GM19397 (cell line): ENCODE results near the gene ELFN1.
"Not testable (repeated sequence)": the region's sequence is repeated elsewhere in the genome, so short reads cannot be mapped to it uniquely, and the experiment has no call there.

Experiments
- ATAC-seq: cut with Tn5 transposase; IDR thresholded peaks from one replicate; pipeline ENCODE4 v1.9.1; 2021; ENCODE audit warnings: mild to moderate bottlenecking, moderate library complexity; ENCODE audit not compliant: unreplicated experiment

The ELFN1 gene

DNA sequence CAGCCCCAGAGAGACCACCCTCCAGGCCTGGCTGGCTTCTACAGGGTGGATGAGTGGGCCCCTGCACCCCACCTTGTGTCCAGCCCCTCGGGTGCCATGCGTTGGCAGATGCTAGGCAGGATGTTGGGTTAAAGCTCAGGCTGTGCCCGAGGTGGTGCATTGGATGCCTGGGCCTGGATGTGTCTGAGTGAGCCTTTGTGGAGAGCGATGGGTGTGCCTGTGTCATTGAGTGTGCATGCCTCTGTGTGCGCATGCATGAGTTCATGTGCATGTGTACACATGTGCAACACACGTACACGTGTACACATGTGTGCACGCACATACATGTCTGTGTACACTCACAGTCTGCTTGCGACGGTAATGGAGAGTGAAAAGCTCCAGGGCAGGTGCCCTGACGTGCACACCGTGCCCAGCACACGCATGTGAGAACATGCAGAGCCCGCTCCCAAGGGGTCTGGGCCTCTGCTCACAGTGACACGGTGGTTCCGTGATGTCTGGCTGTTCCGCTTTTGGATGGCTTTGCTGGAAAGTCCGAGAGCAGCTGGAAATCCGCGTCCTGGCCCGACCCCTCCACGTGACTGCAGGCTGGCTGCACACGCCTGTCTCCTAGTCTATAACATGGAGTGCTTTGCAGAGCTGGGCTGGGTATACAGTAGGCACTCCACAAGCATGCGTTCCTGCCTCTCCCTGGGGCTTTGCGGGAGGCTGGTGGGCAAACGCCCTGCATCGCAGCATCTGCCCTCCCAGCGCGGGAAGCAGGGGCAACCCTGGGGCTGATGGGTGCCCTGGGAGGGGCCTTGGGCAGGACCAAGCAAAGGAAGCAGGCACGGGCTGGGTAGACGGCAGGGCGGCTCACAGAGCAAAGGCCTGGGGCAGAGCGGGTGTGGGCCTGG lies 36.9 kb downstream of the ELFN1 start:
- ATAC-seq = no peak

DNA sequence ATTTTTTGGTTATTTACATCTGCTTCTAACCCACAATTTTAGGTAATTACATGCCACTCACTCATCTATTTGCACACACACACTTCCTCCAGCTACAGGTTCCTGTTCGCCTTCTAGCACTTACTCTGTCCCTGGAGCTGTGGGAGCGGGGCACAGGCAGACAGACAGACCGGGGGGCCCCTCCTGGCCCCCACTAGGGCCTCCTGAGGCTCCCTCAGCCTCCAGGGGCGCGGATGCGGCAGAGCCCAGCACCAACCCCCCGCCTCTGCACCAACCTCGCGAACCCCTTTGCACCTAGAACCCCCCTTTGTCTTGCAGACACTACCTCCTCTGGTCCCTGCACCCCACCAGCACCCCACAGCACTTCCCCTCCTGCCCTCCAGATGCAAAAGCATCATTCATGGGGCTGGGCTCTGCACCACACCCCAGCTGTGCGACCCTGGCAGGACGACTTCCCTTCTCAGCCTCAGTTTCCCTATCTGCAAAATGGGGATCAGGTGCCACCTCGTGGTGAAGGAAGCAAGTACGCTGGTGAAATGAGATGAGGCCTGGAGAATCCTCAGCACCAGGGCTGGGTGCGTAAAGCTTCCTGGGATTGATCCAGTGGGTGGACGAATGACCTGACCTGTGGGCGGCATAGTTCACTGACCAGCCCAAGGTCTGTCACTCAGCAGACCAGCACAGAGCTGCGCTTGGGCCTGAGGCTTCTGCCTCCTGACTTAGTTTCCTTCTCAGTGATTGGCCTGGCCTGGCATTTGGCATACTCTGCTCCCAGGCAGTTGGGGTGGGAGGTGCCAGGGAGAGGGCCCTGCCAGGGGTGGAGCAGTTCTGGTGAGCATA lies 37.9 kb downstream of the ELFN1 start:
- ATAC-seq = no peak

DNA sequence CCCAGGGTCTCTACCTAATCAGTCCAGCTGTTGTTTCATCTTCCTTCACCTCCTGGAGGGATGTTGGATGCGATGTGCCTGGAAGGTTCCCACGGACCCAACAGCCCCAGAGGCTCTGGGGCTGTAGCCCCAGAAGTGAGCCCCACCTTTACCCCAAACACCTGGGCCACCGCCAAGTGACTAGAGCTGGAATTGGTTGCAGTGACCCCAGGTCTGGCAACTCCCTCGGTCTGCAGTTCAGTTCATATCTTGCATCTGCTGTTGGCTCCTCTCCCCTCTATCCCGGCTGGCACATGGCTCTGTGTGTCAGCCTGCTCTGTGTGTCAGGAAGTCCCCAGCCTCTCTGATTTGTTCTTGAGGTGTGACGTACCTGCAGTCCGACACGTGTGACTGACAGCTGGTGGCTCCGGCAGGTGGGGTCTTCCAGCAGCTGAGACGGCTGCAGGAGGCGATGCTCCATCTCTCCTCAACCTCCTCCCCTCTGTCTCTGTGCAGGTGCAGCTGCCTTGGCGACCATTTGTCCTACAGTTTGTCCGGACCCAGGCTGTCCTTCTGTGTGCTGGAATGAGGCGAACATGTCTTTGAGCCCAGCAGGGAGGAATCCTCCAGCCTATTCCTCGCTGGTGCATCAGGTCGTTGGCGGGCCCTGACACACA lies 38.6 kb downstream of the ELFN1 start:
- ATAC-seq = no peak

DNA sequence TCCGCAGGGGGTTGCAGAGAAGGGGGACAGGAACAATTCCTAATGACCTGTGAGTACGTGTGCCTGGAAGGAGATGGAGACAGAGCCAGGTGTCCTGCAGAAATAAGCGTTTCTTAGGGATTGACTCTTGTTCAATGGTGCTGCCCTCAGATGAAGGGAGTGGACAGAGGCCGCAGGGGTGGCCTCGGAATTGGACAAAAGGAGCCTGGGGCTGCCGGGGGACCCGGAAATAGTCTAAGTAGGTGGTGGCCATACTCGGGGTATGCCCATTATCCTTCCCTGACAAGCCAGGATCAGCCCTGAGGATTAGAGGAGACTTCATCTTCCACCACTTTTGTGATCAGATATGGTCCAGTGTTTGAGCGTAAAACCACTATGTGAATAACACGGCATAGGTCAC lies 39.2 kb downstream of the ELFN1 start:
- ATAC-seq = no peak

DNA sequence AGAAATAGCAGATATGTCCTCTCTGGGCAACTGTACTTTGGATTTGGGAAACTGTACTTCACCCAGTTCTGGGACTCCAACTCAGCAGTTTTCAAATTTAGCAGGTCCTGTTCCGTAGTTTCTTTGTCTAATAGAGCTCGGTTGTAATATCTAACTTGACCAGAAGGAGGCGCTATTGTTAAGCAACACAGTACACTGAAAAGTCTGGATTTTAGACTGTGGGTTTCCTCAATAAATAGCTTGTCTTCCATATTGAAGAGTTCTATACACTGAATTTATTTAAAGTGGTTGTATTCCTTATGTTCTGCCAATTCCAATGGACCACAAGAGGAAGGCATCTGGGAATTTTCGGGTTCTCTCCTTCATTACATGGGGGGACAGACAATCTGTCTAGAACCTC lies 39.8 kb downstream of the ELFN1 start:
- no peak for ATAC-seq

DNA sequence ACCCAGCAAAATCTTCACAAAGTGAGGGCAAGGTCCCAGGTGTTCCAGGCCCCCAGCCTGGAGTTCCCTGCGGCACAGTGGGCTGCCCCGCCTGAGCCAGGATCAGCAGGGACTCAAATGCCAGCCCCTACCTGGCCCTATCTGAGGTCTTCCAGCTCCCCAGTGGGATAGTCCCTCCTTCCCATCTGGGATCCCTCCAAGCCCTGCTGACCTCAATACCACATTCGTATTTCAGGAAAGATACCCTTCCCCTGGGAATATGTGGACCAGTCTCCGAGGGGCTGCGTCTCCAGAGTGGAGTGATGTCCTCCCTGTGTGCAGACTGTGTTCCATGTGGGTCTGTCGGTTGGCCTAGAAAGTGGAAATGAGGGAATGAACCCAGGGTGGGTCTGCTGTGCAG lies 40.9 kb downstream of the ELFN1 start:
- no peak for ATAC-seq

DNA sequence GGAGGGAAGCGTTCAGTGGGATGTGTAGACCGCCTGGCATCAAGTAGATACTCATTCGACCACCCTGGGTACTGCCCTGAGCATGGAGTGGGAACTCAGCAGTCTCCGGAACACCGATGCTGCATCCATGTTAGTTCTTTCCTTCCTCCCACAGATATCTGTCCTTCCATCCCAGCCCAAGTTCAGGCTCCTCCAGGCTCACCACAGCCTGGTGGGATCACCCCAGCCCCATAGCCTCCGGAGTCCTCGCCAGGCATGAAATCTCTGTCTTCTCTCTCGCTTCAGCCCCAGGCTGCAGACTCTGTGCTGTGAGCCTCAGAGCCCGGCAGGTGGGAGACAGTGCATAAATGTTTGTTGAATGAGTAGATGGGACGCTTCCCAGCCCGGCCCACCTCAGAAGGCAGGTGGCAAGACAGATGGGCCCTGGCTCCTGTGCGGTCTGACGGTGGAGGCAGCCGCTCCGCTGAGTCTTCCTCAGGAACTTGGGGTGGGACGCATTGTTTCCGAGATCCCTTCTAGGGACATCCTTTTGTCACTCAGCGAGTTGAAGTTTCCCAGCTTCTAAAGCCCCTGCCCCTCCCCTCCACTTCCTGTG lies 42.9 kb downstream of the ELFN1 start:
- no peak for ATAC-seq

DNA sequence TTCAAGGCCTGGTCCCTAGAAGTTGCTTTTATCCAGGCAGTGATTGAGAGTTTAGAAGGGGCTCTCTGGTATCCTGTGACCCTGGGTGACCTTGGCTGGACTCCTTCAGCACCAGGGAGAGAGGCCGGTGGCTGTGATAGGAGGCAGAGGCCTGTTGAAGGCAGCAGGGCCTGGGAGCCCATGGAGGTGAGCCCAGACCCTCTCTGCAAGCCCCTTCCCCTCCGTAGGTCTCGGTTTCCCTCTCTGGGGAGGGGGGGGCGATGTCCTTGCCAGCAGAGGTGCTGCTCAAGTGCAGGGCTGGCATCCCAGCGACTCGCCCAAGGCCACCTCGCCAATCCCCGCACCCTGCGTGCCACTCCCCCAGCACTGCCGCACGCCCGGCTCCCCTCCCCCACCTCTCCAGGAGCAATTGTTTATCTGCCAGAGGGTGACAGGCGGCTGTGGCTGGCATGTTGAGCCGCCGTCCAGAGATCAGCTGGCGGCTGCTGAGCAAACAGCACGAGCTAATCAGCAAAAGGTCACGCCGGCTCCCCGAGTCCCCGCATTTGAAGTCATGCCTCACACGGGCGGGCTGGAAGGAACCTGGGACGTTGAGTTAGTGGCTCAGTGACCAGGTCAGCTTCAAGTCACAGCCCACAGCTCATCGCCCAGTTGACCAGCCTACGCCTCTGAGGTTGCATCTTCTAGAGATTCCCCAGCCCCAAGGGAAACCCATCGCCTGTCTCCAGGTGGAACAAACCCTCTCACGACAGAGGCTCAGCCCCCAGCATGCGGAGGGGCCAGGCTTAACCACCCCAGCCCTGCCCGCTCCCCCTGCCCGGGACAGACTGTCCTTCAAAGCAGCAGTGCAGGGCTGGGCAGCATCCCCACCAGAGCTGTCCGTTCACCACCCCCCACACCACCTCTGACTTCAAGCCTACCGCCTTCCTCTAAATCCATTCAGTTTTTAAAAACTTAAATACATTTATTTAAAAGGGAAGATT lies 43.7 kb downstream of the ELFN1 start:
- no peak for ATAC-seq

DNA sequence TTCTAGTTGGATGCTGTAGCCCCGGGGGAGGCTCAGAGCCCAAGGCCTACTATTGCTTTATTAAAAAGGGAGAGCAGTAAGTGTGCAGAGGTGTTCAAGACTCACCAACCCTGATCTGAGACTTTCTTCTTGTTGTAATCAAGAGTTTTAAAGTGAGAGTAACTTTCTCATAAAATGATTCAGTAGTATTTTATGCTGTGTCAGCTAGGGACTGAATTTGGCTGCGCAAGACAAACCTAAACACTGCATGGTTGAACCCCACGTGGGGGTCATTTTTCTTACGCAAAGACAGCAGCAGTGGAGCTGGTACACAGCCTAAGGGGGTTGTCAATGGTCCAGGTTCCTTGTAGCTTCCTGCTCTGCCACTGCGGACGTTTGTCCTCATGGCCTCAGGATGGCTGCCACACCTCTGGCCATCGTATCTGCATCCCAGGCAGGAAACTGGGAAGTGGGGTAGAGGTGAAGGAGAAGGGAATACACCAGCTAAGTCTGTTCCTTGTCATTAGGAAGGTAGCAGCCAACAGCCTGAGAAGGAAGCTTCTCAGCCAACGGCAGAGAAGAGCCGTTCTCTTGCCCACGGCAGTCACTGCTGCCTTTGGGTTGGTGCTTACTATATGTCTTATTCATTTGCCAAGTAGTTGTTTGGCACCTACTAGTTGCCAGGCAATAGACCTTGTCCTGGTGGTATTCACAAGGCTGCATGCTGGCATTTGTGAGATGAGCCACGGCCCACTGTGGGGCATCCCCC lies 44.7 kb downstream of the ELFN1 start:
- ATAC-seq = no peak

DNA sequence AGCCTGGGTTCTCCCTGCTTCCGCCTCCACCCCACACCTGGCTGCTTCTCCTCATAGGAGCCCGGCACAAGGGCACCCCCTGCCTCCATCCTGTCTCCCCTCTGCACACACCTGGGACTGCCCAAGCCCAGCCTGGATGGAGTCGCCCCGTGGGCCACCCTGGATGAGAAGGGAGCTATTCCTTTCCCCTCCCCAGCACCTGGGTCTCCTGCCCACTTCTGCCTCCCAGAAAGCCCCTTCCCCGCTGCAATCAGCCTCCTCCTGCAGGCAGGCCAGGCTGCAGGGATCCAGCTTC lies 45.2 kb downstream of the ELFN1 start:
- no peak for ATAC-seq

DNA sequence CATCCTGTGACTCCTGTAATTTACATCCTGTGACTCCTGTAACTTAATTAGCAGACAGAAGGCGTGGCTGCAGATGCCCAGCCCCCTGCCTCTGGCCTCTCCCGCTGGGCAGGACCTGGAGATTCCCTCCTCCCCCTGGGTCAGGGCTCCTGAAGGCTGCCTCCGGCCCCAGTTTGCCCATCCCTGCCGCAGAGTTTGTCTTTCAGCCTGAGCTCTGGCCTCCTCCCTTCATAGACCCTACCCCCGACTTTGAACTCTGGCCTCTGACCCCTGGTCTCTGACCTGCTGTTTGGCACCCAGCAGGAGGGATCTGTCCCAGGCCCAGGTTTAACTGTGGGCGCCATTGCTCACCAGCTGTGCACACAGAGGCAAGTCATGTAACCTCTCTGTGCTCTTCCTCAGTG lies 45.6 kb downstream of the ELFN1 start:
- no peak for ATAC-seq

DNA sequence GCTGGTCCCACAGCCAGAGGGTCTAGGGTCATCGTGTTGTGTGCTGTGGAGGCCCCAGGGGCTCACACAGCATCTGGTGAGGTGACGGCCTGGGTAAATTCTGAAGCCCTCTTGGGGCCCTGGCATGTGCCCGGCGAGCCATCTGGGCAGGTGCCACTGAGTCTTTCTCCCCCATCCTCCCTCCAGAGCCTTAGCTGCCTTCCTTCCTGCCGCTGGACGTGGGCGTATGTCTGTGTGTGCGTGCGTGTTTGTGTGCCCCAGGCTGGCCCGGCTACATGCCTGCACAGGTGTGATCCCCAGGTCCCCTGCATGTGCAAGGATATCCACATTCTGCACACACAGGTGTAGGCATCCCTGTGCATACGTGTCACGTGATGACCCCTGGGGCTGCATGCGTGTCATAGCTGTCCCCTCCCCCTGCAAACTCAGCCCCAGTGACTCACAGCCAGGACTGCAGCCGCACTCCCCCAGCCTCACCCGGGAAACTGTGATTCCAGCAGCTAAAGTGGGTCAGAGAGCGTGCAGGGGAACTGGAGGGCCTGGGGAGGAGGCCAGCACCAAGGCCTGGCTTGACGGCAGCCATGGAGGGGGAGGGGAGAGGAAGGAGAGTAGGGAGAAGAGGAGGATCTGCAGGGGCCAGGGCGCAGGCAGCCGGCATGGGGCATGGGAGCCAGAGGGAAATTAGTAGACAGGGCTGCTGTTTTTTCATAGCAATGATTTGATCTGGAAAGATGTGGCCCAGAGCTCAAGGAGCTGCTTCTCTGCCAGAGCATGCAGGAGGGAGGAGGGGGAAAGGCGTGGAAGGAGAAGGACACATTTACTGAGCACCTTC lies 46.4 kb downstream of the ELFN1 start:
- no peak for ATAC-seq

DNA sequence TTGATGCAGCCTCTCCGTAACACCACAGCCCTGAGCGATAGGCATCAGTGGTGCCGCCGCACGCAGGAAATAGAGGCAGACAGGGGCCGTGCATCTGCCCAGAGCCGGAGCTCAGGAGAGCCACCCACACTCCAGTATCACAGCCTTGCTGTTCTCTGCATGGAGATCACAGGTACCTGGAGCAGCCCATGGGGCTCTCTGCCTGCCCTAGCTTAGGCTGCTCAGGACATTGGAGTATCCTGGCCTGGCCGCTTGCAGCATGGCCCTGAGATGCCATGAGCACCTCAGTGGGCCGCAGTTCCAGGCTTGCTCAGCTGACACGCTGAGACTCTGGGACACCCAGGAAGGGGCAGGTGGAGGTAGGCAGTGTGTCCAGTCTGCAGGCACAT lies 47.0 kb downstream of the ELFN1 start:
- ATAC-seq = no peak

DNA sequence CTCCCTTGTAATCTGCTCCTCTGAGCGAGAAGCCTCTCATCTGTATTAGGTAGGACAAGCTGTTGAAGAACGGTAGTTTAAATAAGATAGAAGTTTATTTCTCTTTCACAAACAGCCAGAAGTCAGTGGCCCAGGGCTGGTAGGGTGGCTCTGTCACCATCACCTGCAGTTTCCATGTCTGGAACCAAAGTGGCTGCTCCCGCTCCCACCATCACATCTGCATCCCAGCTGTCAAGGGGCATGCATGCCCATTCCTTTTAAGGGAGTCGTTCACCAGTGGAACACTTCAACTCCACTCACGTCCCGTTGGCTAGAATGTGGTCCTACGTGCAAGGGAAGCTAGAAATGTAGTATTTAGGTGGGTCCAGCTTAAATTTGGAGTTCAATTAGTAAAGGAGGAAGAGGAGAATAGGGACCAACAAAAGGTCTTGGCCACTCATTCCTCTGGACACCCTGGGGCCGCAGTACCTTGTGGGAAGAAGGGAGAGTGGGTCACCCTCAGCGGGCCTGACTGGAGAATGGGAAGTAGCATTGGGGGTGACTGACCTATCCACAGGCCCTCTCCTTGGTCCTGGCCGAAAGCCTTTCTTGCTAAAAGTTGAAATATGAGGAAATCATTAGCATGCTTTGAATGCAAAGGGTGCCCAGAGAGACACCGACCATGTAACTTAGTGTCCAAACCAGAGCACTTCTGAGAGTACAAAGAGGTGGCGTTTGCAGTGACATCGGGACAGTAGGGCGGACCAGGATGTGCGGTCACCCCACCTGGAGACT lies 48.0 kb downstream of the ELFN1 start:
- ATAC-seq = no peak

DNA sequence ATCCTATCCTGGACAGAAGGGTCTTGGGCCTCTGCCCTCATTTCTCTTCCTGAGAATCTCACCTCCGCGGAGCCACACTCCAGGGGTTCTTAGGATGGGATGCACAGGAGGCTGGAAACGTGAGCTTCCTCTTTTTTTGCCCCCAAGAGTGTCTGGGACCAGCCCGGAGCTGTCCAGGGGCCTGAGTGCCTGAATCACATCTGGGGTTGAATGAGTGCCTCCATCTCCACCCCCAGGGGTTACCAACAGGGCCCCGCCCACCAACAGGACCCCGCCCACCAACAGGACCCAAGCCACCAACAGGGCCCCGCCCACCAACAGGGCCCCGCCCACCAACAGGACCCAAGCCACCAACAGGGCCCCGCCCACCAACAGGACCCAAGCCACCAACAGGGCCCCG lies 48.8 kb downstream of the ELFN1 start:
- not testable (repeated sequence) for ATAC-seq

DNA sequence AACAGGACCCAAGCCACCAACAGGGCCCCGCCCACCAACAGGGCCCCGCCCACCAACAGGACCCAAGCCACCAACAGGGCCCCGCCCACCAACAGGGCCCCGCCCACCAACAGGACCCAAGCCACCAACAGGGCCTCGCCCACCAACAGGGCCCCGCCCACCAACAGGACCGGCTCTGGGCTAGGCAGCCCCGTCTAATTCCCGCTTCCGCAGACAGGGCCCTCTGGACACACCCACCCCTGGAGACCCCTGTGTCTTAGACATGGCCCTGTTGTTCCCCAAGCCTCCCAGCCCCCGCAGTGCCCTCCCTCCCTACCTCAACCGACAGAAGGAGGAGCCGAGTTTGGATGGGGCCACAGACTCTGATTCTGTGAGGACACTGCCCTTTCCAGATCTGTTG lies 49.2 kb downstream of the ELFN1 start:
- not testable (repeated sequence) for ATAC-seq

DNA sequence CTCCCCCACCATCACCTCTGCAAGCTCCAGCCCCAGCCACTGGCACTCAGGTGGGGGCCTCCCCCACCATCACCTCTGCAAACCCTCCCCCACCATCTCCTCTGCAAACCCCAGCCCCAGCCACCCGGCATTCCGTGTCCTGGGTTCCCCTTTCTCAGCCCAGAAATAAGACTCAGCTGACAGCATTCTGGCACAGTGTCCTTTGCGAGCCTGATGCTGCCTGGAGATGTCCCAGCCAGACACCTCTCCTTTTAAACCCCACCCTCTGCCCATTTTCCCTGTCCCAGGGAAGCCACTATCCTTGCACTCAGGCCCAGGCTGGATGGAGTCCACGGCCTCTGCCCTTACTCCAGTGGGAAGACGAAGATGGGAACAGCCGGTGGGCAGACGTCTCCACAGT lies 49.8 kb downstream of the ELFN1 start:
- ATAC-seq = no peak

DNA sequence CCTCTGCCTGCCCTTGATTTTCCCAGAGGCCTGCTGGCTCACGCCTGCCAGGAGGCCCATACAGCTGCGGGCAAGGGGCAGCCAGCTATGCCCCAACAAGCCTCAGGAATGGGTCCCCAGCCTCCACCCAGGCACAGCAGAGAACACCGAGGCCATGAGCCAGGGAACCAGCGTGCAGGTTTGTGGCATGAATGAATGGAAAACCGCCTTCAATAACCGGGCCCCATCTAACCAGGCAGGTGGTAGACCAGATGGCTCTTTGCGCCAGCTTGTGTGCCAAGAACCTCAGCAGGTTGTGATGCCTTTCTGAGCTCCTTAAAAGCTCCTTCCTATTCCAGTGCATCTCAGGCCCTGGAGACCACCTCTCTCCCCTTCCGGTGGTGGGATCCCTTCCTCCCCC lies 50.2 kb downstream of the ELFN1 start:
- ATAC-seq = no peak
